ENCODE results near the gene FOXC2. TPM values are rescaled to one million over a fixed set of nuclear protein-coding genes. Genes with fewer than 3 reads are reported as not detected.
A peak's percentile ranks its signal among the peaks of the same experiment; 100 is the strongest.

FOXC2 gene
- polyA plus RNA-seq, 1 of the 3 experiments (the other 2 are of a cell fraction), result 1.3 TPM

GRCh38 chr16:86580791-86581170, 14.2 kb downstream of the FOXC2 start (continued):
- TF ChIP-seq, protein P1, sequence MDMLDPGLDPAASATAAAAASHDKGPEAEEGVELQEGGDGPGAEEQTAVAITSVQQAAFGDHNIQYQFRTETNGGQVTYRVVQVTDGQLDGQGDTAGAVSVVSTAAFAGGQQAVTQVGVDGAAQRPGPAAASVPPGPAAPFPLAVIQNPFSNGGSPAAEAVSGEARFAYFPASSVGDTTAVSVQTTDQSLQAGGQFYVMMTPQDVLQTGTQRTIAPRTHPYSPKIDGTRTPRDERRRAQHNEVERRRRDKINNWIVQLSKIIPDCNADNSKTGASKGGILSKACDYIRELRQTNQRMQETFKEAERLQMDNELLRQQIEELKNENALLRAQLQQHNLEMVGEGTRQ (IDR thresholded peaks at IDR 0.05; ENCODE audit: borderline replicate concordance, low read depth, low read length), result no peak
- TF ChIP-seq TCF12 (IDR thresholded peaks at IDR 0.05) (no peak), EP300 (IDR thresholded peaks at IDR 0.05; ENCODE audit: borderline replicate concordance in 1 of 2, low read depth in 1 of 2, low read length in 1 of 2) (no peak), TAF1 (IDR thresholded peaks at IDR 0.05; ENCODE audit: borderline replicate concordance, low read depth, low read length) (no peak), NRF1 (IDR thresholded peaks at IDR 0.05; ENCODE audit: low read depth, low read length) (no peak), YY1 (IDR thresholded peaks at IDR 0.05; ENCODE audit: low read depth) (no peak), JUND (IDR thresholded peaks at IDR 0.05) (no peak), MEF2A (IDR thresholded peaks at IDR 0.05; ENCODE audit: borderline replicate concordance, low read depth) (no peak), FOXJ3 (CRISPR knock-in tag; IDR thresholded peaks at IDR 0.05) (no peak), CHD2 (IDR thresholded peaks at IDR 0.05; ENCODE audit: low read length, partially characterized antibody) (no peak)
- TF ChIP-seq, protein P2, sequence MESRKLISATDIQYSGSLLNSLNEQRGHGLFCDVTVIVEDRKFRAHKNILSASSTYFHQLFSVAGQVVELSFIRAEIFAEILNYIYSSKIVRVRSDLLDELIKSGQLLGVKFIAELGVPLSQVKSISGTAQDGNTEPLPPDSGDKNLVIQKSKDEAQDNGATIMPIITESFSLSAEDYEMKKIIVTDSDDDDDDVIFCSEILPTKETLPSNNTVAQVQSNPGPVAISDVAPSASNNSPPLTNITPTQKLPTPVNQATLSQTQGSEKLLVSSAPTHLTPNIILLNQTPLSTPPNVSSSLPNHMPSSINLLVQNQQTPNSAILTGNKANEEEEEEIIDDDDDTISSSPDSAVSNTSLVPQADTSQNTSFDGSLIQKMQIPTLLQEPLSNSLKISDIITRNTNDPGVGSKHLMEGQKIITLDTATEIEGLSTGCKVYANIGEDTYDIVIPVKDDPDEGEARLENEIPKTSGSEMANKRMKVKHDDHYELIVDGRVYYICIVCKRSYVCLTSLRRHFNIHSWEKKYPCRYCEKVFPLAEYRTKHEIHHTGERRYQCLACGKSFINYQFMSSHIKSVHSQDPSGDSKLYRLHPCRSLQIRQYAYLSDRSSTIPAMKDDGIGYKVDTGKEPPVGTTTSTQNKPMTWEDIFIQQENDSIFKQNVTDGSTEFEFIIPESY (IDR thresholded peaks at IDR 0.05; ENCODE audit: borderline replicate concordance, low read depth), result no peak

DNA sequence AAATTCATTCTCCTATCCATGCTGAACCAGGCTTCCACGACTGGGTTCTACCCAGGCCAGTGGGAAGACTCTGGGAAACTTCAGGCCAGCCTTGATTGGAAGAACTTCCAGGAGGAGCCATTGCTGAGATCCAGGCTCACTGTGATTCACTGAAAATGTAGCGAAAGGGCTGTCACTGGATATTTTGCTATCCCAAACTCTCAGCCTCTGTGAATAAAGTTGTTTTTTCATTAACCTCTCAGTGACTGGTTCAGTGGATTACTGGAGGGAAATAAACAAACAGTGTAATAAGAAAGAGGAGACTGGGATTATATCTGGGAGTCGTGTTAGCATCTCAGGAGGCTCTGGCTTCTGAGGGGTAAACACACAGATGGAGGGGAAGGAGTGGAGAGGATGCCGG, 14.8 kb downstream of the FOXC2 start:
- peaks cover 53% of the 10 kb centered on the region for H3F3A ChIP-seq (replicated peaks; ENCODE audit: insufficient read depth)
- no peaks in the 10 kb centered on the region for H3K9me3 ChIP-seq
- peak overlapping the region; percentile 23; the same call in 1 of the 2 replicates for H2AFZ ChIP-seq (ENCODE audit: low read depth)
- WGBS (ENCODE audit: low lambda C conversion rate), result 33% methylated on average over 4 of the region's 4 CpGs
- H3K79me2 ChIP-seq (ENCODE audit: insufficient read depth), result peaks cover 73% of the 10 kb centered on the region
- H3K4me3 ChIP-seq (ENCODE audit: low read depth in 2 of 2, low read length in 1 of 2), result no peak overlapping the region
- H3K4me2 ChIP-seq, result peak overlapping the region; percentile 60
- POLR2A ChIA-PET, result no interaction called here
- H3K27me3 ChIP-seq (ENCODE audit: insufficient read depth), result no peaks in the 10 kb centered on the region
- TF ChIP-seq YY1 (IDR thresholded peaks at IDR 0.05; ENCODE audit: low read depth) (no peak), POLR2AphosphoS5 (IDR thresholded peaks at IDR 0.05; ENCODE audit: low read depth, low read length) (no peak), RFX5 (IDR thresholded peaks at IDR 0.05; ENCODE audit: low read length) (no peak), CHD2 (IDR thresholded peaks at IDR 0.05; ENCODE audit: low read length, partially characterized antibody) (no peak), CTCF (IDR thresholded peaks at IDR 0.05) (no peak), EP300 (IDR thresholded peaks at IDR 0.05; ENCODE audit: borderline replicate concordance in 1 of 2, low read depth in 1 of 2, low read length in 1 of 2) (no peak), MAX (IDR thresholded peaks at IDR 0.05; ENCODE audit: low read depth) (no peak), JUND (IDR thresholded peaks at IDR 0.05) (no peak), GABPA (IDR thresholded peaks at IDR 0.05; ENCODE audit: low read depth) (no peak)
- TF ChIP-seq, protein P3, sequence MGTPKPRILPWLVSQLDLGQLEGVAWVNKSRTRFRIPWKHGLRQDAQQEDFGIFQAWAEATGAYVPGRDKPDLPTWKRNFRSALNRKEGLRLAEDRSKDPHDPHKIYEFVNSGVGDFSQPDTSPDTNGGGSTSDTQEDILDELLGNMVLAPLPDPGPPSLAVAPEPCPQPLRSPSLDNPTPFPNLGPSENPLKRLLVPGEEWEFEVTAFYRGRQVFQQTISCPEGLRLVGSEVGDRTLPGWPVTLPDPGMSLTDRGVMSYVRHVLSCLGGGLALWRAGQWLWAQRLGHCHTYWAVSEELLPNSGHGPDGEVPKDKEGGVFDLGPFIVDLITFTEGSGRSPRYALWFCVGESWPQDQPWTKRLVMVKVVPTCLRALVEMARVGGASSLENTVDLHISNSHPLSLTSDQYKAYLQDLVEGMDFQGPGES (IDR thresholded peaks at IDR 0.05; ENCODE audit: low read depth, low read length), result no peak
- TF ChIP-seq, protein P2 (IDR thresholded peaks at IDR 0.05; ENCODE audit: borderline replicate concordance, low read depth), result no peak
- TF ChIP-seq, protein P4, sequence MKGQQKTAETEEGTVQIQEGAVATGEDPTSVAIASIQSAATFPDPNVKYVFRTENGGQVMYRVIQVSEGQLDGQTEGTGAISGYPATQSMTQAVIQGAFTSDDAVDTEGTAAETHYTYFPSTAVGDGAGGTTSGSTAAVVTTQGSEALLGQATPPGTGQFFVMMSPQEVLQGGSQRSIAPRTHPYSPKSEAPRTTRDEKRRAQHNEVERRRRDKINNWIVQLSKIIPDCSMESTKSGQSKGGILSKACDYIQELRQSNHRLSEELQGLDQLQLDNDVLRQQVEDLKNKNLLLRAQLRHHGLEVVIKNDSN (IDR thresholded peaks at IDR 0.05; ENCODE audit: borderline replicate concordance, low read depth), result no peak
- CTCF ChIA-PET, result interaction anchor here (1.0 to 1.4 kb wide), 2 partner anchors 17 to 64 kb away, joined by 3 to 4 read pairs; no protein-coding TSS in a partner anchor
- peak overlapping the region in 1 of 2 experiments; percentile 96; a peak in 2 of 4 replicates for H3K27ac ChIP-seq (ENCODE audit: low read depth in 2 of 2, low read length in 1 of 2)
- no peaks in the 10 kb centered on the region for H3K36me3 ChIP-seq (replicated peaks in 1 of 2; ENCODE audit: control insufficient read depth in 1 of 2, insufficient read depth in 2 of 2, low read length in 1 of 2)
- H3K9ac ChIP-seq, result peak overlapping the region; percentile 83
- H3K4me1 ChIP-seq (ENCODE audit: control insufficient read depth in 1 of 2, insufficient read depth in 2 of 2, low read depth in 1 of 2, low read length in 1 of 2), result peaks cover 0 to 27% of the 10 kb centered on the region in 2 experiments; a peak in 2 of 4 replicates
- DNase-seq, result no peak
- no peaks in the 10 kb centered on the region for H3K9me2 ChIP-seq
- no peaks in the 10 kb centered on the region for H4K20me1 ChIP-seq (ENCODE audit: insufficient read depth)

Measured in SK-N-SH (cell line).